Measurements from ENCODE around the gene POLR1H. TPM values are rescaled to one million over a fixed set of nuclear protein-coding genes. Genes with fewer than 3 reads are reported as not detected.
A peak's percentile ranks its signal among the peaks of the same experiment; 100 is the strongest.
"Not testable (repeated sequence)": the region's sequence is repeated elsewhere in the genome, so short reads cannot be mapped to it uniquely, and the experiment has no call there.

The POLR1H gene, protein sequence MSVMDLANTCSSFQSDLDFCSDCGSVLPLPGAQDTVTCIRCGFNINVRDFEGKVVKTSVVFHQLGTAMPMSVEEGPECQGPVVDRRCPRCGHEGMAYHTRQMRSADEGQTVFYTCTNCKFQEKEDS
- total RNA-seq (2014; rRNA removed): 17.6 and 20.0 TPM in 2 replicates
- 28.8 TPM for polyA plus RNA-seq (2012)

DNA sequence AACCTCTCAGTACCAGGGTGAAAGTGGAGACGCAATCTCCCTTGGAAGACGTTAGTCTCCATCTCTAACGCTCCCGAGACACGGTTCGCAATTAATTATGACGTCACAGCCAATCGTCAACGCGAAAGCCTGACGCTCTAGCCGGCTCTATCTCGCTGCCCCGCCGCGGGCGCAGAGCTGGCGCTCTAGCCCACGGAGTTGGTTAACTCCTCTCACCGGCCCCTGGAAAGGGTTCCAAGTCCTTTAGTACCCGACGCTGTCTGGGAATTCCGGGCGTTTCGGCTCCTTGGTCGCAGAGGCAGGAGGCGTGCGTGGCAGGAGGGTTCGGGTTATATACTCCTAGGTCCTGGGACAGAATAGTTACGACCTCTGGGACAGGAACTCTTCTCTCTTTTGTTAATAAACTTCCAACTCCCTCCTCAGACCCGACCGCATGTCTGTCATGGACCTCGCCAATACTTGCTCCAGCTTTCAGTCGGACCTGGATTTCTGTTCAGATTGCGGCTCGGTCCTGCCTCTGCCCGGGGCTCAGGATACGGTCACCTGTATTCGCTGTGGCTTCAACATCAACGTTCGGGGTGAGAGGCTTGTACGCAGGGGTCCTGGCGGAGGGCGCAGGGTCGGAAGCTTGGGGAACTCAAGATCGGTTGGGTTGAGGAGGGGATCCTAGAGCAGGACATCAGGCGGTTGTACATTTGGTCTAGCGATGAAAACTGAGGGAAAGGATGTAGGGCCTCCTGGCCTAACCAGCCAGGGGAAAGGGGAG lies at the start of gene POLR1H:
POLR1H (plus strand) TSS at position 174 of the 766 bp plus-strand sequence; CDS start at position 434, 260 bp downstream.
- DNase-seq (ENCODE audit: low read depth): peak; percentile 96

GRCh38 chr6:30013291-30013922 lies 47.7 kb upstream of the POLR1H start:
- peak; percentile 6 for DNase-seq (ENCODE audit: low read depth)

GRCh38 chr6:30019819-30020218 lies 41.2 kb upstream of the POLR1H start:
- no peak for DNase-seq (ENCODE audit: low read depth)

DNA sequence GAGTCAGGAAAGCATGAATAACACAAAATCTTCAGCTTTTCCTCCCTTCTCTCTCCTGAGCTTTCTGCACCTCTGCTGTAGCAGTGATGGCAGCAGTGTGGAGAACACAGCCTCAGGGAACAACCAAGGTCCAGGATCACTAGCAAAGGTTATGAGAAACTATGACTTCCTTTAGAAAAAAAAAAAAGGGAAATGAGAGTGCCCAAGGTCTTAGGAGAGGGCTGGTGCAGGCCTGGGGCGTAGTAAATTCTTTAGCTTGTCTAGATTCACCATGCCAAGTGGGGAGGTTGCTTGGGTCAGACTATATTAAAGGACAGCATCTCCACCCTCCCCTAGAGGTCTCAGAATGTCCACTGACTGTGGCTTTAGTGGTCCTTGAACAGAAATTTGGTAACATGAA lies 40.4 kb upstream of the POLR1H start:
- DNase-seq (ENCODE audit: low read depth): no peak

DNA sequence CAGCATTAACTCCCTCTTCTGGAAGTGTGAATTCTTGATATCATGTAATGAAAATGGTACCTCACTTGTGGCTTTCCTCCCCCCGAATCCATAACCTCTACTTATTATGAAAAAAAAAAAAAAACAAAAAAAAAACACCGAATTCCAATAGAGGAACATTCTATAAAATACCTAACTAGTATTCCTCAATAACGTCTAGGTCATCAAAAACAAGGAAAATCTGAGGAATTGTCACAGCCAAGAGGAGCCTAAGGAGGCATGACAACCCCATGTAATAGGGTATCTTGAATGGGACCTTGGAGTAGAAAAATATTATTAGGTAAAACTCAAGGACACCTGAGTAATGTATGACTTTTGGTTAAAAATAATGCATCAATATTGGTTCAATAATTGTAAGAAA lies 38.9 kb upstream of the POLR1H start:
- no peak for DNase-seq (ENCODE audit: low read depth)

DNA sequence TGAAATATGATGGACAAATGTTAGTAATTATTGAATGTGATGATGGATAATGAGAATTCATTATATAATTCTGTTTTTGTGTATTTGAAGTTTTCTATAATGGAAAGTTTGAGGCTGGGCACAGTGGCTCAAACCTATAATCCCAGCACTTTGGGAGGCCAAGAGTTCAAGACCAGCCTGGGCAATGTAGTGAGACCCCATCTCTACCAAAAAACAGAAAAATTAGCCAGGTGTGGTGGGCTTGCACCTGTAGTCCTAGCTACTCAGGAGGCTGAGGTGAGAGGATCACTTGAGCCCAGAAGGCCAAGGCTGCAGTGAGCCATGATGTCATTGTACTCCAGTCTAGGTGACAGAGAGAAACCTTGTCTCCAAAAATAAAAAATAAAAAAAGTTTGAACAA lies 38.4 kb upstream of the POLR1H start:
- not testable (repeated sequence) for DNase-seq (ENCODE audit: low read depth)

DNA sequence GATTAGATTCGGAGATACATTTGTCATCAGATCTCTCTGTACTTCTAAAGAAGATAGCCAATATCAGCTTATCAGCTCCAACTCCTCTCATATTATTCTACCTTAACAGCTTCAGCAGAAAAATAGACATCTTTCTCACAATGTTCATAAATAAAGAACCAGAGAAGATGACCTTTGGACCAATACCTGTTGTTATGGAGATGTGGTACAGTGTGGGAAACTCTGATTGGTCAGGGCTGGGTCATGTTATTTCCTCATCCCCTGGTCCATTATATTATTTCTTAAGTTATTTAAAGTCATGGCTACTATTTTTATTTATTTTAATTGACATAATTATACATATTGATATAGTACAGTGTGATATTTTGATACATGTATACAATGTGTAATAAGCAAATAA lies 35.9 kb upstream of the POLR1H start:
- DNase-seq (ENCODE audit: low read depth): no peak

- no peak for DNase-seq (ENCODE audit: low read depth)
Observed at GRCh38 chr6:30029588-30029987, 31.5 kb upstream of the POLR1H start.

DNA sequence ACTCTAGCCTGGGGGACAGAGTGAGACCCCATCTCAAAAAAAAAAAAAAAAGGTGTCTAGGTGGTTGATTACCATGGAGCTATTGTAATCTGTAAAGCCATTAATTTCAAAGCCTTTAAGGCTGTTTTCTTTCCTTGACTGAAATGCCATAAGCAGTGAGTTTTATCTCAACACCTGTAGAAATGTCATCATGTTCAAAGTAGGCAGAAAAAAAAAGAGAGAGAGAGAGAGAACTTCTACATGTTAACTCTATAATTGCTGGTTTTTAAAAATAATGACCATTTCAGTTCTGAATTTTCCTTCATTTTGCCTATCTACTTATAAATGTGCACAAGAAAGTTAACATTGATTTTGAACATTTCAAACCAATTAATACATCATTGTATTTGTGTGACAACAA lies 29.7 kb upstream of the POLR1H start:
- DNase-seq (ENCODE audit: low read depth): no peak

DNA sequence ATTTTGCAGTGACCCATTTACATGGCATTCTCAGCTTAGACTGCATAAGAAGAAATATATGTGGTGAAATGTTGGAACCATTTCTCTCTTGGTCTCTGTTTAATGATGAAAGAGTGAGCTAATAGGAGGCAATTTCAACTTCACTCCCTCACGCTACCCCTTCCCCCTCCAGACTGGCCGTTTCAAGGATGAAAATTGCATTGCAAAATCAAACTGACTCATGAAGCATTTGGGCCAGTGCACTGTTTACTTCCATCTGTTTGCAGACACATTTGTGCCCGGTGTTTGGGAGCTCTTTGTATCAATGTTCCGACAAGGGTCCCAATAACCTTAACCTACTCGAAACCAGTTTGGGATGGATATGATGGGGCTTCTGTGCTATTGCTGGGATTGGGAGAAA lies 27.6 kb upstream of the POLR1H start:
- DNase-seq (ENCODE audit: low read depth): not testable (repeated sequence)

- DNase-seq (ENCODE audit: low read depth): no peak
Observed at GRCh38 chr6:30035784-30036183, 25.3 kb upstream of the POLR1H start.

DNA sequence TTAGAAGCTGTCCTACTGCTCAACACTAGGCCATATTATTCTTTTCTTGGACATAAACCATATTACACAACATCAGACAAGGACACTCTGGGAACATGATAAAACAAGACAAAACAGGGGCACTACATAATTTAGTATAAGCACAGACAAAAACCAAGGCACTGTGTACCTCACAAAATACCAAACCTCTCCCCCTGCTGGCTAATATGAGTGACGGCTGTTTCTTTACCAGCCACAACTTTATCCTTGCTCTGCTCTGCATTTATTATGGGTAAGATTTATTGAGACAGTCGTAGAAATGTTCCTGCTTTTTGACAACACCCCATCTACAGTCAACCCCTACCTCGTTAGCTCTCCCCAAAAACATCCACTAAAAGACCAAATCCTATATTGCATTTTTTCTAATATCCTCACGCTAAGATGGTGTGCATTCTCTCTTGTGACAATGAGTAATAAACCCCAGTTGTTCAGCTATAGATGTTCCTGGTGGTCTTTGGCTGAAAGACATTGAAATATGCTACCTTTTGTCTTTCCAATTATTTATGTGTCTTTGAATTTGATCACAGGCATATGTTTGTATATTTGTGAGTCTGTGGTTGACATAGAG lies 23.8 kb upstream of the POLR1H start:
- DNase-seq (ENCODE audit: low read depth): peak; percentile 25

DNA sequence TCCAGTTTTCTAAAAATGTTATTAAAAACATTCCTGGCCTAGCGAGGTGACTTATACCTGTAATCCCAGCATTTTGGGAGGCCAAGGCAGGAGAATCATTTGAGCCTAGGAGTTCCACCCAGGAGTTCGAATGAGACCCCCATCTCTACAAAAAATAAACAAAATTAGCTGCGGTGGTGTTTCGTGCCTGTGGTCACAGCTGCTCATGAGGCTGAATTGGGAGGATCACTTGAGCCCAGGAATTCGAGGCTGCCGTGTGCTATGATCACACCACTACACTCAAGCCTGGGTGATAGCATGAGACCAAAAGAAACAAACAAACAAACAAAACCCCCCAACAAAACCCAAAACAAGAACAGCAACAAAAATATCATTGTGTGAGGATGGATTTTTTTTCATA lies 19.8 kb upstream of the POLR1H start:
- DNase-seq (ENCODE audit: low read depth): no peak

DNA sequence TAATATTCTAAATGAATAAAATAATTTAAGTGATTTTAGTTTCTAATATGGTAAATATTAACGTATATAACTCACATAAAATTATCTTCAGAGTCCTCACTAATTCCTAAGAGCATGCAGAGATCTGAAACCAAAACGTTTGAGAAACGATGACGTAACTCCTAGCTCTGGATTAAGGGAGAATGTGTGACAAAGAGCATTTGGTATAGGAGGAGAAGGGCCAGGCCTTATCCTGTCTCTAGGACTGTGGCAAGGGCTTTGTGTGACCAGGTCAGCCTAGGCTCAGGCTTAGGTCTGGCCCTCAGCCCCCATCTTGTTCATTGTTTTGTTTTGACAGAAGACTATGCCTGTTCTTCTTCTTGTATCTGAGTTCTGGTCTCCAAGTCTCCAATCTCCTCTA lies 19.2 kb upstream of the POLR1H start:
- DNase-seq (ENCODE audit: low read depth): no peak

DNA sequence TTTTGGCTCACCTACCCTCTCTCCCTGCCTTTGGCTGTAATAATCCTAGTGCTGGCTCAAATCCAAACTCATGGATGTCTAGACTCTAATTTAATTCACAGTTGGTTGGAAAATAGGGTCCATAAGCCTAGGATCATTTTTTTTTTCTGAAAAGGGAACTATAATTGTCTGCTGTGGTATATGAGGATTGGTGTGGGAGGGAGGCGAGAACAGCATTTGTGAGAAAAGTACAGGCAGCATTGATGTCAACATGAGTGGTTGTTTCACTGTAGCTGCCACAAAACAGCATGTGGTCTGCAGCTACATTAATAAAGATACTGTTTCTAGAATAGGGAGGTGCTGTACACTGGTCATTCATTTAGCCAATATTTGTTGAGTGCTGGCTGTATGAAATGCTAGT lies 18.6 kb upstream of the POLR1H start:
- DNase-seq (ENCODE audit: low read depth): no peak

GRCh38 chr6:30042914-30043313 lies 18.2 kb upstream of the POLR1H start:
- no peak for DNase-seq (ENCODE audit: low read depth)

GRCh38 chr6:30043744-30044143 lies 17.3 kb upstream of the POLR1H start:
- no peak for DNase-seq (ENCODE audit: low read depth)

GRCh38 chr6:30044630-30045029 lies 16.4 kb upstream of the POLR1H start:
- DNase-seq (ENCODE audit: low read depth): peak; percentile 74

GRCh38 chr6:30047220-30047619 lies 13.8 kb upstream of the POLR1H start:
- no peak for DNase-seq (ENCODE audit: low read depth)

- no peak for DNase-seq (ENCODE audit: low read depth)
Observed at GRCh38 chr6:30053682-30054081, 7.4 kb upstream of the POLR1H start.

DNA sequence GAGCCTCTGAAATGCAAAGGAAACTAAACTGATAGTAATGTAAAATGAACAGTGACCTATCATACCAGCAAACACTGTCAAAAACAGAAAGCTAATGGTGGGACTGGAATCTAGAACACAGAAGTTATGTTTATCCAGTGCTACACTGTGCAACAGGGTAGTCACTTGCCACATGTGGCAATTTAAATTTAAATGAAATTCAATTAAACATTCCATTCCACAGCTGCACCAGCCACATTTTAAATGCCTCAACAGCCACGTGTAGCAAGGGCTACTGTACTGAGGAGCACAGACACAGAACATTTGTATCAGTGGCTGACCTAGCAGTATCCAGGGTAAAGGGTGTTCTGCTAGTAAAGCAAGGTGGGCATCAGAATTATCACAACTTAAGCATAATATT lies 5.6 kb upstream of the POLR1H start:
- no peak for DNase-seq (ENCODE audit: low read depth)

DNA sequence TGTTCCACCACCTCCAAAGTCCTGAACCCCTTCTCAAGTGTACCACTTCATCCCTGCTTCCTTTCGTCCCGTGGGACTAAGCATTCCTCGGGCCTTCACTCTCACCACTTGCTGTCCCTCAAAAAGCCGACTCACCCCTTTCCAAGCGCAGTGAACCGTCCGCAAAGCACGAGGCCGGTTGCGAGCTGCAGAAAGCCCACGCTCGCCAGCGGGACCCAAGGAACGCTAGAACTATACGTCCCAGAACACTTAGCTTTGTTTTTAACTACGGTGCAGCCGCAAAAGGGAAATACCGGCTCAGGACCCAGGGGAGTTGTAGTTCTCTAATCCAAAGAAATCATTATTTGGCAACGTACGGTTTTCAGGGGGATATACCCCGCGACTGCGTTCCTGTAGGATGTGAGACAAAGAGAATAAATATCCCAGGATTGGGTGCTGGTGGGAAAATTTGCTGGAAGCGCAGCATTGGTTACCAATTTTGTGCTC lies 416 bp upstream of the POLR1H start:
- peak; percentile 57 for DNase-seq (ENCODE audit: low read depth)
